Astrocyte (in vitro differentiated cells and primary cell): ENCODE measurements around the gene SLC12A4. TPM values are rescaled to one million over a fixed set of nuclear protein-coding genes. Genes with fewer than 3 reads are reported as not detected.
"Not testable (repeated sequence)": the region's sequence is repeated elsewhere in the genome, so short reads cannot be mapped to it uniquely, and the experiment has no call there.

Experiments used
- DNase-seq: peaks from one replicate; pipeline ENCODE4 v3.0.0-alpha.2; 2010; ENCODE audit warnings: low read depth
- FAIRE-seq: peaks from 2 replicates; lab custom pipeline; 2011; peaks lifted over from hg19 to GRCh38; lab: Jason Lieb, UNC
- H2AFZ ChIP-seq: 2 replicates; pipeline ENCODE4 v1.6.0; 2012; ENCODE audit warnings: low read depth, low read length, inconsistent platforms
- H3K27ac ChIP-seq: 2 replicates; pipeline ENCODE4 v1.5.1; 2011; ENCODE audit warnings: low read depth, low read length, inconsistent platforms
- H3K27me3 ChIP-seq: 2 replicates; pipeline ENCODE4 v1.6.0; 2011; ENCODE audit warnings: low read length, inconsistent platforms; ENCODE audit not compliant: insufficient read depth
- H3K36me3 ChIP-seq: 2 replicates; pipeline ENCODE4 v1.5.1; 2011; ENCODE audit warnings: low read length, inconsistent platforms; ENCODE audit not compliant: insufficient read depth
- H3K4me1 ChIP-seq: 2 replicates; pipeline ENCODE4 v1.5.1; 2011; ENCODE audit warnings: low read length, inconsistent platforms; ENCODE audit not compliant: insufficient read depth
- H3K4me2 ChIP-seq: 2 replicates; pipeline ENCODE4 v1.6.0; 2012; ENCODE audit warnings: low read length, inconsistent platforms
- H3K4me3 ChIP-seq: 2 replicates; pipeline ENCODE4 v1.5.1; 2011; ENCODE audit warnings: low read depth, mild to moderate bottlenecking, low read length, inconsistent platforms; ENCODE audit not compliant: insufficient read depth
- H3K79me2 ChIP-seq: 2 replicates; pipeline ENCODE4 v1.6.0; 2012; ENCODE audit warnings: mild to moderate bottlenecking, low read length, inconsistent platforms; ENCODE audit not compliant: insufficient read depth
- H3K9ac ChIP-seq: 2 replicates; pipeline ENCODE4 v1.6.0; 2012; ENCODE audit warnings: mild to moderate bottlenecking, low read length, inconsistent platforms
- H3K9me3 ChIP-seq: 2 replicates; pipeline ENCODE4 v1.5.1; 2012; ENCODE audit warnings: low read depth, mild to moderate bottlenecking, low read length, inconsistent platforms; ENCODE audit not compliant: insufficient read depth
- H4K20me1 ChIP-seq: 2 replicates; pipeline ENCODE4 v1.6.0; 2012; ENCODE audit warnings: low read length, inconsistent platforms; ENCODE audit not compliant: insufficient read depth
- H3K27ac Mint-ChIP-seq: one replicate; pipeline ENCODE4 v1.8.0; 2021; ENCODE audit warnings: mild to moderate bottlenecking, mixed read lengths; ENCODE audit not compliant: unreplicated experiment
- H3K27me3 Mint-ChIP-seq: one replicate; pipeline ENCODE4 v1.8.0; 2021; ENCODE audit warnings: low read depth, mixed read lengths; ENCODE audit not compliant: unreplicated experiment
- H3K36me3 Mint-ChIP-seq: one replicate; pipeline ENCODE4 v1.8.0; 2021; ENCODE audit warnings: low read depth, mixed read lengths; ENCODE audit not compliant: unreplicated experiment
- H3K4me1 Mint-ChIP-seq: one replicate; pipeline ENCODE4 v1.8.0; 2021; ENCODE audit warnings: low read depth, mixed read lengths; ENCODE audit not compliant: unreplicated experiment
- H3K4me3 Mint-ChIP-seq: one replicate; pipeline ENCODE4 v1.8.0; 2021; ENCODE audit warnings: mild to moderate bottlenecking, moderate library complexity, mixed read lengths; ENCODE audit not compliant: unreplicated experiment
- H3K9me3 Mint-ChIP-seq: one replicate; pipeline ENCODE4 v1.8.0; 2021; ENCODE audit warnings: mild to moderate bottlenecking, mixed read lengths; ENCODE audit not compliant: unreplicated experiment
- EZH2 ChIP-seq: IDR thresholded peaks from 2 replicates; pipeline ENCODE4 v1.6.1; 2012; ENCODE audit warnings: mild to moderate bottlenecking, low read length, inconsistent platforms; ENCODE audit not compliant: insufficient read depth
- total RNA-seq: library from RNA; stranded (reverse); gene quantifications from 2 replicates; pipeline ENCODE4 v1.2.1, GENCODE V29; 2021
- TF ChIP-seq, protein P1 (sequence below): IDR thresholded peaks from 2 replicates; pipeline ENCODE4 v1.5.1; 2011; ENCODE audit warnings: low read depth, mild to moderate bottlenecking, inconsistent platforms, low read length, moderate library complexity; ENCODE audit not compliant: insufficient read depth

Gene SLC12A4
- total RNA-seq, 1 donor from 2014 or later, result 118 TPM

- Histone ChIP-seq H3K27ac (no peak overlapping the region), H3K4me3 (no peak overlapping the region), H3K27me3 (no peaks in the 10 kb centered on the region), H3K9me3 (no peaks in the 10 kb centered on the region), H4K20me1 (peaks cover 66% of the 10 kb centered on the region), H3K9ac (no peak overlapping the region), H3K79me2 (peaks cover 29% of the 10 kb centered on the region), H2AFZ (no peak overlapping the region), H3K4me2 (no peak overlapping the region), H3K4me1 (peaks cover 18% of the 10 kb centered on the region), H3K36me3 (no peaks in the 10 kb centered on the region)
- no peak for TF ChIP-seq EZH2
- TF ChIP-seq, protein P1, sequence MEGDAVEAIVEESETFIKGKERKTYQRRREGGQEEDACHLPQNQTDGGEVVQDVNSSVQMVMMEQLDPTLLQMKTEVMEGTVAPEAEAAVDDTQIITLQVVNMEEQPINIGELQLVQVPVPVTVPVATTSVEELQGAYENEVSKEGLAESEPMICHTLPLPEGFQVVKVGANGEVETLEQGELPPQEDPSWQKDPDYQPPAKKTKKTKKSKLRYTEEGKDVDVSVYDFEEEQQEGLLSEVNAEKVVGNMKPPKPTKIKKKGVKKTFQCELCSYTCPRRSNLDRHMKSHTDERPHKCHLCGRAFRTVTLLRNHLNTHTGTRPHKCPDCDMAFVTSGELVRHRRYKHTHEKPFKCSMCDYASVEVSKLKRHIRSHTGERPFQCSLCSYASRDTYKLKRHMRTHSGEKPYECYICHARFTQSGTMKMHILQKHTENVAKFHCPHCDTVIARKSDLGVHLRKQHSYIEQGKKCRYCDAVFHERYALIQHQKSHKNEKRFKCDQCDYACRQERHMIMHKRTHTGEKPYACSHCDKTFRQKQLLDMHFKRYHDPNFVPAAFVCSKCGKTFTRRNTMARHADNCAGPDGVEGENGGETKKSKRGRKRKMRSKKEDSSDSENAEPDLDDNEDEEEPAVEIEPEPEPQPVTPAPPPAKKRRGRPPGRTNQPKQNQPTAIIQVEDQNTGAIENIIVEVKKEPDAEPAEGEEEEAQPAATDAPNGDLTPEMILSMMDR, result no peak
- Mint-ChIP-seq H3K4me1 (peaks cover 30% of the 10 kb centered on the region), H3K4me3 (no peak overlapping the region), H3K9me3 (no peaks in the 10 kb centered on the region), H3K27me3 (no peaks in the 10 kb centered on the region), H3K36me3 (peaks cover 10% of the 10 kb centered on the region), H3K27ac (peak overlapping the region; percentile 12)
- no peak for FAIRE-seq
- no peak for DNase-seq
These were observed 52.4 kb downstream of the SLC12A4 start for GRCh38 chr16:67915831-67916723.

DNA sequence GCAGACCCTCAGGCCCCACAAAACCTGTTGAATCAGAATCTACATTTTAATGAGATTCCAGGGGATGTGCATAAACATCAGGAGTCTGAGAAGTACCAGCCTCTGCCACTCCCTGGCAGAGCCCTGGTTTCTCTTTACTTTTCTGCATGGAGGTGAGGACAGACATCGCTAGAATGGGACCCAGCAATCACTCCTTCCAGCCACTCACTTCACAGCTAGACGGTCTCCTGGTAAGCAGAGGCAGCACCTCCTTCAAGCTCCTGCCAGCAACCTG is 53.0 kb downstream of the SLC12A4 start:
- H3K4me3 Mint-ChIP-seq, FAIRE-seq, H3K9me3 ChIP-seq, H3K4me2 ChIP-seq, H3K36me3 ChIP-seq, H3K4me3 ChIP-seq, DNase-seq, H3K27me3 Mint-ChIP-seq, H3K9ac ChIP-seq, H2AFZ ChIP-seq, H3K9me3 Mint-ChIP-seq, H3K27ac ChIP-seq, H3K27ac Mint-ChIP-seq, H3K27me3 ChIP-seq: not testable (repeated sequence)
- Mint-ChIP-seq H3K36me3 (peaks cover 10% of the 10 kb centered on the region), H3K4me1 (peaks cover 30% of the 10 kb centered on the region)
- Histone ChIP-seq H3K79me2 (peaks cover 29% of the 10 kb centered on the region), H4K20me1 (peaks cover 64% of the 10 kb centered on the region), H3K4me1 (peaks cover 18% of the 10 kb centered on the region)

- no peak overlapping the region for H3K27ac ChIP-seq
- FAIRE-seq, result no peak
- Mint-ChIP-seq H3K9me3 (no peaks in the 10 kb centered on the region), H3K27me3 (no peaks in the 10 kb centered on the region), H3K4me1 (peaks cover 30% of the 10 kb centered on the region), H3K27ac (no peak overlapping the region), H3K4me3 (no peak overlapping the region), H3K36me3 (peaks cover 12% of the 10 kb centered on the region)
- H3K36me3 ChIP-seq, result no peaks in the 10 kb centered on the region
- H3K79me2 ChIP-seq, result peaks cover 31% of the 10 kb centered on the region
- peaks cover 18% of the 10 kb centered on the region for H3K4me1 ChIP-seq
- no peak overlapping the region for H3K4me2 ChIP-seq
- no peak overlapping the region for H3K9ac ChIP-seq
- no peak for DNase-seq
- H3K27me3 ChIP-seq, result no peaks in the 10 kb centered on the region
- no peak overlapping the region for H2AFZ ChIP-seq
- no peak for TF ChIP-seq EZH2
- TF ChIP-seq, protein P1, result no peak
- H3K4me3 ChIP-seq, result no peak overlapping the region
- peaks cover 60% of the 10 kb centered on the region for H4K20me1 ChIP-seq
- H3K9me3 ChIP-seq, result no peaks in the 10 kb centered on the region
These were observed 53.5 kb downstream of the SLC12A4 start for GRCh38 chr16:67914758-67915495.
